GM19238 (cell line): Measurements from ENCODE around the gene CDYL2.

ENCODE experiments used
- DNase-seq: peaks from one replicate; pipeline ENCODE4 v3.0.0; 2011; ENCODE audit warnings: low spot score; ENCODE audit not compliant: insufficient read length

Gene CDYL2

GRCh38 chr16:80601182-80601581 lies 203.2 kb downstream of the CDYL2 start:
- no peak for DNase-seq

DNA sequence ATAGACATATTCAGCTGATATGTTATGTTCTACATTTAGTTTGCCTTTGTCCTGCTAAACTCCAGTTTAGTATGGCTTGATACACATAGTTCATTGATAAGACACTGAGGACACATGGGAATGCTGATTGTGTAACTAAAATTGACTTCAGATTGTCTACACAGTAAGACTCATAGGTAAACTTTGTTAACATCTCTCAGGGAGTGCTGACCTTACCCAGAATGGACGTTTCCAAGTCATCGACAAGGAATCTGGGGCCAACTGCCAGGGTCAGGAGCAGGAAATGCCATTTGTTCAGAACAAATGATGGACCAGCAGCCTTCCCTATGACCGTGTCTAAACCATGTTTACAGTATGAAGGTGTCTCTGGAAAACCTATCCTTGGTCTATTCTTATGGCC lies 204.9 kb downstream of the CDYL2 start:
- DNase-seq: no peak

DNA sequence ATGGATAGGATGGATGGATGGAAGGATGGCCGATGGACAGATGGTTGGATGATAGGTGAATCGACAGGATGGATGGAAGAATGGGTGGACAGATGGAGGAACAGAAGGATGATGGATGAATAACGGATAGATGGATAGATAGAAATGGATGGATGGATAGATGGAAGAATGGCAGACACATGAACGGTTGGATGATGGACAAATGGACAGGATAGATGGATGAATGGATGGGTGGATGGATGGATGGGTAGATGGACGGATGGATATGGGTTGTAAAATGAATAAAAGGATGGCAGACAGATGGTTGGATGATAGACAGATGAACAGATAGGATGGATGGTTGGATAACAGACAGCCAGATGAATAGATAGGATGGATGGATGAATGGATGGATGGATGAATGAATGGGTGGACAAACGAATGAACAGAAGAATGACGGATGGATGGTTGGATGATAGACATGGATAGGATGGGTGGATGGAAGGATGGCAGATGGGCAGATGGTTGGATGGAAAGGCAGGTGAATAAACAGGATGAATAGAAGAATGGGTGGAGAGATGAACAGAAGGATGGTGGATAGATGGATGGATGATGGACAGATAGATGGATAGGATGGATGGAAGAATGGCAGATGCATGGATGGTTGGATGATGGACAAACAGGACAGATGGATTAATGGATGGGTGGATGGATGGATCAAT lies 207.7 kb downstream of the CDYL2 start:
- DNase-seq: no peak

GRCh38 chr16:80594756-80595155 lies 209.6 kb downstream of the CDYL2 start:
- no peak for DNase-seq

DNA sequence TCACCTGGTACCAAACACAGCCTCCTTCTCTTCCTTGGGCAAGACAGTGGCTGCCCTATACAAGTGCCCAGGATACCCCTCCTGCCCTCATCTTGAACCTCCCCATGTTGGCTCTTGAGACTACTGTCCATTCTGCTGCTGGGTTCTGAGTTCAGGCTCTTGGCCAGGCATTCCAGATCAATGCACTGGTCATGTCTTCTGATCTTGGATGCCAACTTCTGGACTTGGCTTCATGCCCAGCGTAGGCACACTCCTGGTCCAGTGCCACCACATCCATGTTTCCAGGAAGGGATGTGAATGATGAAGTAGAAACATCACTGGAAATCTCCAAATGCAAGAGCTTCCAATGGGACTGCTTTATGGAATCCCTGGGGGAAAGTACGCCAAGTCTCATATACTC lies 212.1 kb downstream of the CDYL2 start:
- no peak for DNase-seq

DNA sequence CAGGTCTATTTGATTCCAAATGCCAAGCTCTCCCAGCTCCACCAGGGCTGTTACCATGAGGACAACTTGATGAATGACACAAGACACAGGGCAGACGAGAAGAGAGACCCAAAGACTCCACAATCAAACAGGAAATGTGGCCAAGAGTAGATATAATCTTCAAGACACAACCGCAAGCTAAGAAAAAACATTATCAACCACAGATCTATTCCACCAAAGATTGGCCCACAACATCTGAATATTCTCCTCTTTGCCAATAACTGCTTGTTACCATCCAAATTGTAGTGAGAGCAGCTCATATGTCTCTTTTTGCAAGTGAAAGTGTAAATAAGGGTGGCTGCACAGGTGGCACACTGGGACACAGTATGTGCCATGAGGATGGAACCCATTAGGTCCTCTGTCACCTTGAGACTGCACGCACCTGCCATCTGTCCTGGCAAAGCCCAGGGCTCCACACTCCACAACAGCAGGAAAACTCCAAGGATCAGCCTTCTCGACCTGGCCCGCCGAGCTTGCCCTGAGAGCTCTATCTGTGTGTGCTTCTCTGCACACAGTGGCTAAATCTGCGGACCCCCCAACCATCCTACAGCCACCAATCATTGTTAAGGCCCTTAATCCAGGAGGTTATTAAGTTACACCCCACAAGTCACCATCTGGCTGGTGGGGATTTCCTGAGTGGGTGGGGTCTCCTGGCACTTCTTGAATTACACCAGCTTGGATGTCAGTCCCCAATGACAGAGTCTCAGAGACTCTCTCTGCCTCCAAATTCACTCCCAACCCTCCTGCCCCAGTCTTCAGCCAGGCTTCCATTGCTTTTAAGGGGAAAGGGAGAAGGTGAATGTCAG lies 213.1 kb downstream of the CDYL2 start:
- no peak for DNase-seq

DNA sequence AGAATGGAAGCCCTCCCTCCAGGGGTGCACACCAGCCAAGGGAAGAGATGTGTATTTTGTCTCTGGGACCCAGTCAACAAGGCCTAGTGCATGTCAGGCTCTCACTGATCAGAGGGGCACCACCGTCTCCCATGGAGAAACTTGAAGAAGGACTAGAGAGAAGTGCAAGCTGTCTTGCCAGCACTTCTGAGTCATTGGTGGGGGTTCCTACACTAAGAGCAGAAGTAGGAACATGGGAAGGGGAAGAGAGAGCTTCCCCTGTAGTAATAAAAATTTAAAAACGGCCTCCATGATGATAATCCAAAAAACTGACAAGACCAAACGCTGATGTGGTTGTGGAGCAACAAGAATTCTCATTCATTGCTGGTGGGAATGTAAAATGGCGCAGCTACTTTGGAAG lies 217.3 kb downstream of the CDYL2 start:
- DNase-seq: no peak

- no peak for DNase-seq
Observed at GRCh38 chr16:80586476-80586875, 217.9 kb downstream of the CDYL2 start.

- DNase-seq: no peak
Observed at GRCh38 chr16:80585764-80586163, 218.6 kb downstream of the CDYL2 start.

DNA sequence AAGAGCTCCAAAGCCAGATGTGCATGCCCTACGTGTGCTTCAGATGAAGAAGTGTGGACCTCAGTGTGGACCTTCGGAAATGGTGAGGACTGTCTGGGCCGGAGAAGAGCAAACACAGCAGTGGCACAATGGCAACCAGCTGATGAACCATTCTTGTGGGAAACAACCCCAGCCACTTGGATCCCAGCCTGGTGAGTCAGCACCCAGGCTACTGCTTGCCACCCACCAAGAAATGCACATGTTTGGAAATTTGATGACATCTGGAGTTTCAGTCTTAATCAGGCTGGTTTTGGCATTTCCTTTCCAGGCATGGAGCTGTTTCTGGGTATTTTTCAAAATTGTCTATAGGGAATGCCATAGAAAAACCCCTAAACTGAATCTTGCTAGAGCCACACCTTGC lies 220.9 kb downstream of the CDYL2 start:
- no peak for DNase-seq

GRCh38 chr16:80580109-80580832 lies 224.1 kb downstream of the CDYL2 start:
- peak; percentile 59 for DNase-seq

- no peak for DNase-seq
Observed at GRCh38 chr16:80577485-80578280, 226.7 kb downstream of the CDYL2 start.

GRCh38 chr16:80576343-80576912 lies 228.0 kb downstream of the CDYL2 start:
- no peak for DNase-seq

- DNase-seq: no peak
Observed at GRCh38 chr16:80573700-80574120, 230.7 kb downstream of the CDYL2 start.

- no peak for DNase-seq
Observed at GRCh38 chr16:80570106-80570478, 234.3 kb downstream of the CDYL2 start.

DNA sequence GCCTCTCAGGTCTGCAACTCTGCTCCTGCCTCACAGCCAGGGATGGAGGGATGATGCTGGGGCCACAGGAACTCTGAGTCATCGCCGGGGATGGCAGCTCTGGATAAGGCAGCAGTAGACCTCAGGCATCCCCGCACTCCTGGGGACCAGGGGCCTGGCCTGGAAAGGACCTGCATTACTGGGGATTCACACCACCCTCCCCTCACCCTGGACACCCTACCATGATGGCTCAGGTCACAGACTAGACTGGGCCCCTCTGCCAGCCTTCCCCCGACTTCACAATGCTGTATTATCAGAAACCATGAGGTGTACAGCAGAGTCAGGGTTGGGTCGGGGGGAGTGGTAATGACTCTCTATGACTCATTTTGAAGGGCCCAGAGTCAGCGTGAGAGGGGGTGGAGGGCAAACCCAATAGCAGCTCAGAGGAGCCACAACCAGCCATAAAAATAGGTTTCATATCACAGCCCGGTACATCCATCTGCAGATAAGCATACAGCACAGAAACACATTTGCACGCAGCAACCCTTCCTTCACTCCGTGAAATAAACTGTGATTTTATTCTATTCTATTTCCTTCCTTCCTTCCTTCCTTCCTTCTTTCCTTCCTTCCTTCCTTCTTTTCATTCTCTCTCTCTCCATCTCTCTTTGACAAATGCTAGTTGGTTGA lies 234.8 kb downstream of the CDYL2 start:
- DNase-seq: no peak

- no peak for DNase-seq
Observed at GRCh38 chr16:80564394-80564793, 240.0 kb downstream of the CDYL2 start.

DNA sequence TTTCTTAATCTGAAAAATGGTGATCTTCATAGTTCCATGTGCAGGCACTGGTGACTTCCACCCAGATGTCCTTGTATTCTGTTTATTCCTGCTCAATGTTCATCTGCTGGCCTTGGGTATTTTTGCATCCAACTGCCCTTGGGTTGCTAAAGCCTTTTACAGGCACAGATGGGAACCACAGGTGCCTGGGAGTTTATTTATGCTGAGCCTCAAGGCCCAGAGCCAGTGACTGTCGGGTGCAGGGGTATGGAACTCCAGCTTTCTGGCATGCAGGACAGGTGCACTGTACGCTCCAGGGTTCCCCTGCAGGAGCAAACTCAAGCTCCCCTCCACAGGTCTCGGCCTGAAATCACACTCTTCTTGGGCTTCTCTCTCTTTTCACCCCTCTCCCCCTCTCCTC lies 241.3 kb downstream of the CDYL2 start:
- DNase-seq: no peak

- DNase-seq: no peak
Observed at GRCh38 chr16:80559369-80559768, 245.0 kb downstream of the CDYL2 start.

GRCh38 chr16:80557037-80557436 lies 247.4 kb downstream of the CDYL2 start:
- DNase-seq: no peak

DNA sequence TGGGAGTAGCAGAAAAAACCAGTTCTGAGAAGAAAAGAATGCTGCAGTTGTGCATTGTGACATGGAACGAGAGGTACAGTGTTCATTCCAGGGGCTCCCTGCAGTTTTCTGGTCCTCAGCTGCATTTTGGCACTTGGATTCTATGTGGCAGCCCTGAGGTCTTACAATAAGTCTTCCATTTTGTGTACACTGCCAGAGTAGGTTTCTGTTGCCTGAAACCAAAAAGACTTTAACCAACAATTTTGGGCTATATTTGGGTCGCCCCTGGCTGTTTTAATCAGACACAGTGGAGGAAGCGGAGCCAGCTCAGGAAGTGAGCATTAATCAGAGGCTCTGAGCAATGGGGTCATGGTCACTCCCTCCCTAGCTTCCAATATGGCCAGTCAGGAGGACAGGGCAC lies 247.9 kb downstream of the CDYL2 start:
- no peak for DNase-seq
